ENCODE data around the gene TRIL. TPM values are rescaled to one million over a fixed set of nuclear protein-coding genes. Genes with fewer than 3 reads are reported as not detected.

TRIL gene
- total RNA-seq, 1 donor from 2014 or later: 1.4 TPM

DNA sequence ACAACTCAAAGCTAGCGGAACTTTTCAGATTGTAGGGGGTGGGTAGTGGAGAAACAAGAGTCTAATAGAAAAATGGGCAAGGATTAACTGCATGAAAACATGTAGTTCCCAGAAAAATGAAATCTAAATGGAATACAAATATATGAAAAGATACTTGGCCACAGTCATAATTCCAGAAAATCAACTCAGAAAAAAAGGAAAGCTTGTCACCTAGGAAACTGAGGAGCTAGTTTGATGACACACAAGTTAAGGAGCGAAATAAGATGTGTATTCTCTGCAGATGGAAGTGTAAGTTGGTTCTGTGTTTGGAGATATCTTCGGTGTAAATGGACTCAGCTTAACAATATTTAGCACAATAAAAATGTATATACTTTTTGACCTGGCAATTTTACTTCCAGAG is 52.7 kb downstream of the TRIL start:
- no peak overlapping the region for H3K27ac Mint-ChIP-seq (ENCODE audit: unreplicated experiment)
- H3K4me1 Mint-ChIP-seq (ENCODE audit: low read depth, unreplicated experiment): peaks cover 6% of the 10 kb centered on the region
- H3K36me3 Mint-ChIP-seq (ENCODE audit: unreplicated experiment): no peaks in the 10 kb centered on the region
- H3K27me3 Mint-ChIP-seq (ENCODE audit: unreplicated experiment): no peaks in the 10 kb centered on the region
- H3K4me3 Mint-ChIP-seq (ENCODE audit: unreplicated experiment): no peak overlapping the region
- H3K9me3 Mint-ChIP-seq (ENCODE audit: unreplicated experiment): no peaks in the 10 kb centered on the region
- DNase-seq: no peak
- TF ChIP-seq, protein P1, sequence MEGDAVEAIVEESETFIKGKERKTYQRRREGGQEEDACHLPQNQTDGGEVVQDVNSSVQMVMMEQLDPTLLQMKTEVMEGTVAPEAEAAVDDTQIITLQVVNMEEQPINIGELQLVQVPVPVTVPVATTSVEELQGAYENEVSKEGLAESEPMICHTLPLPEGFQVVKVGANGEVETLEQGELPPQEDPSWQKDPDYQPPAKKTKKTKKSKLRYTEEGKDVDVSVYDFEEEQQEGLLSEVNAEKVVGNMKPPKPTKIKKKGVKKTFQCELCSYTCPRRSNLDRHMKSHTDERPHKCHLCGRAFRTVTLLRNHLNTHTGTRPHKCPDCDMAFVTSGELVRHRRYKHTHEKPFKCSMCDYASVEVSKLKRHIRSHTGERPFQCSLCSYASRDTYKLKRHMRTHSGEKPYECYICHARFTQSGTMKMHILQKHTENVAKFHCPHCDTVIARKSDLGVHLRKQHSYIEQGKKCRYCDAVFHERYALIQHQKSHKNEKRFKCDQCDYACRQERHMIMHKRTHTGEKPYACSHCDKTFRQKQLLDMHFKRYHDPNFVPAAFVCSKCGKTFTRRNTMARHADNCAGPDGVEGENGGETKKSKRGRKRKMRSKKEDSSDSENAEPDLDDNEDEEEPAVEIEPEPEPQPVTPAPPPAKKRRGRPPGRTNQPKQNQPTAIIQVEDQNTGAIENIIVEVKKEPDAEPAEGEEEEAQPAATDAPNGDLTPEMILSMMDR (IDR thresholded peaks at IDR 0.05; ENCODE audit: partially characterized antibody, unreplicated experiment): no peak

DNA sequence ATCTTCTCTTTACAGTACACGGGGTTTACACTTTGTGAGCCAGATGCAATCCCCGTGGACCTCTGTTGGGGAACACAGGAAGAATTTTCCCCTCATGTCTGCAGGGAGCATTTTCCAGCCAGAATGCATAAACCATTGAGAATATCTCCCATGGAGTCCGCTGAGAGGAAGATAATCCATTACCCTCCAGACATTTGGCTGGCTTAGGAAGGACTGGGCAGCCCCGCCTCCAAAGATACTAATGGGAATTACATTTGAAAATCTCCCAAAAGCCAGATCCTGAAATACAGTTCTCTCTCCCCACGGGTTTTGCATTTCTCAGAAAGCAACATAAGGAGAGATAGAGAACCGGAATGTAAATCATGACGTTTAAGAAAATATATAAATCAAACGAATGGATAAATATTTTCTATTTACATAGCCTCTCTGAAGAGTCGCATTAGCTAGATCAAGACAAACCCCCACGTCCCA is 53.5 kb downstream of the TRIL start:
- Mint-ChIP-seq H3K27me3 (ENCODE audit: unreplicated experiment) (no peaks in the 10 kb centered on the region), H3K9me3 (ENCODE audit: unreplicated experiment) (no peaks in the 10 kb centered on the region), H3K27ac (ENCODE audit: unreplicated experiment) (no peak overlapping the region), H3K4me3 (ENCODE audit: unreplicated experiment) (no peak overlapping the region), H3K36me3 (ENCODE audit: unreplicated experiment) (no peaks in the 10 kb centered on the region), H3K4me1 (ENCODE audit: low read depth, unreplicated experiment) (peaks cover 6% of the 10 kb centered on the region)
- DNase-seq: no peak
- TF ChIP-seq, protein P1 (IDR thresholded peaks at IDR 0.05; ENCODE audit: partially characterized antibody, unreplicated experiment): no peak

DNA sequence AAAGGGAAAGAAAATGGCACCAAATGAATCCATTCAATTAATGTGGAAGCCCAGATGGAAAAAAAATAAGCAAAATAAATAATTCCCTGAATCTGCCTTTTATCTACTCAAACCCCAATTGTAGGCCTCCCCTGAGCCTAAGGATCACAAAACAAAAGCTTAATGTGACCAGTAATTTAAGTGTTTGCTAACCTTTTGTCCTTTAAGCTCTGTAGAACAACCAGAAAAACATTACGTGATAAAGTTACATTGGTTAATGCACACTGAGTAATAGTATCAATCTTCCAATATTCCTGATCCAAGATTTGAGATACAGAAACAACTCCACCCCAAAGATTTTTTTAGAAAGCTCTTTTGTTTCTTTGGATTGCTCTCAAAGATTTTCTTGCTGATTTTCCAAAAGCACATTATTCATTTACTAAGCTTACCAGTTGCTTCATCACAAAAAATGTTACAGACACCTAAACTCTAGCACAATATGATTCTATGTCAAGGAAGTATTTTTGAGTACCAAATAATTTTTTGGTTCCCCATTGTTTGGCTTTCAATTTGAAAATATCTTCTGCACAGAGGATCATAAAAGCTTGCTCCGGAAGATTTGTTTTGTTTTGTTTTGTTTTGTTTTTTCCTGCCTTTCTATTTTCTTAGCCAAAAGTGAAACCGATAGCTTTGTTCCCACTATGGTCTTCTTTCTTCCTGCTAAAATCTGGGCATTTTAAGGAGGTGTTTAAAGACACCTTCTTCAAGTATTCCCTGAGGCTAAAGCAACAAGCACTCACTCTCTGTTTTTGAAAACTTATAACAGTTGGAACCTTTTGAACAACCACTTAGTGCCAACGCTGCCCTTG is 54.2 kb downstream of the TRIL start:
- Mint-ChIP-seq H3K36me3 (ENCODE audit: unreplicated experiment) (no peaks in the 10 kb centered on the region), H3K27ac (ENCODE audit: unreplicated experiment) (no peak overlapping the region), H3K4me1 (ENCODE audit: low read depth, unreplicated experiment) (peaks cover 6% of the 10 kb centered on the region), H3K27me3 (ENCODE audit: unreplicated experiment) (no peaks in the 10 kb centered on the region), H3K9me3 (ENCODE audit: unreplicated experiment) (no peaks in the 10 kb centered on the region), H3K4me3 (ENCODE audit: unreplicated experiment) (no peak overlapping the region)
- TF ChIP-seq, protein P1 (IDR thresholded peaks at IDR 0.05; ENCODE audit: partially characterized antibody, unreplicated experiment): no peak
- no peak for DNase-seq

Other genes starting within 250 kb of the TRIL start
- gene CPVL, start 188.2 kb upstream of the TRIL start, total RNA-seq (ENCODE audit: unreplicated experiment): 20.3 TPM
- 63.2 TPM for gene CHN2, start 236.4 kb upstream of the TRIL start, total RNA-seq (ENCODE audit: unreplicated experiment)

All from glutamatergic neuron (in vitro differentiated cells).